ENCODE data around the gene ALLC. TPM values are rescaled to one million over a fixed set of nuclear protein-coding genes. Genes with fewer than 3 reads are reported as not detected.
"Not testable (repeated sequence)": the region's sequence is repeated elsewhere in the genome, so short reads cannot be mapped to it uniquely, and the experiment has no call there.

The ALLC gene
- total and polyA plus RNA-seq, 10 of the 15 experiments (the other 5 are each of a cell fraction or from before 2014, with no cell fraction given): 0.05 TPM; not detected in 9

- CTCF ChIA-PET: interaction anchor here (1.1 kb wide), 1 partner anchor 152 kb away, joined by 4 read pairs; no protein-coding TSS in a partner anchor
- H3K79me2 ChIP-seq (ENCODE audit: control insufficient read depth, insufficient read depth, low read length): no peaks in the 10 kb centered on the region
Measured at GRCh38 chr2:3613524-3613905, 44.5 kb upstream of the ALLC start.

GRCh38 chr2:3614743-3615142, 43.3 kb upstream of the ALLC start:
- H3K4me1 ChIP-seq (ENCODE audit: control insufficient read depth, insufficient read depth, low read length); CTCF ChIA-PET; H2AFZ ChIP-seq (ENCODE audit: control insufficient read depth, low read depth, low read length); H3K79me2 ChIP-seq (ENCODE audit: control insufficient read depth, insufficient read depth, low read length); H3K36me3 ChIP-seq (ENCODE audit: control insufficient read depth in 2 of 2, insufficient read depth in 2 of 2, low read length in 1 of 2); H4K20me1 ChIP-seq (ENCODE audit: control insufficient read depth, insufficient read depth); RAD21 ChIA-PET (ENCODE audit: unreplicated experiment); intact Hi-C loops (cut with micrococcal nuclease; ENCODE audit: unreplicated experiment); SMC1A ChIA-PET (ENCODE audit: uncharacterized antibody, unreplicated experiment); H3K9me3 ChIP-seq (replicated peaks; ENCODE audit: control insufficient read depth, insufficient read depth, low read length); H3K9ac ChIP-seq (ENCODE audit: control insufficient read depth, insufficient read depth, low read length); FAIRE-seq; H3K27me3 ChIP-seq (replicated peaks in 1 of 2; ENCODE audit: control insufficient read depth in 2 of 2, insufficient read depth in 2 of 2, low read length in 1 of 2); H3K4me3 ChIP-seq; BruUV-seq (replicated peaks); H3K27ac ChIP-seq (ENCODE audit: control insufficient read depth, insufficient read depth); H3K4me2 ChIP-seq (ENCODE audit: control insufficient read depth, insufficient read depth); DNase-seq (ENCODE audit: low read depth, low spot score); in situ Hi-C loops (cut with MboI); ATAC-seq: not testable (repeated sequence)
- WGBS (ENCODE audit: insufficient coverage, insufficient replicate concordance, low lambda C conversion rate, missing lambda C conversion rate): 8% methylated on average over 2 of the region's 2 CpGs
- POLR2A ChIA-PET: interaction anchor here (1.9 kb wide), 1 partner anchor 10 kb away, joined by 4 read pairs; no protein-coding TSS in a partner anchor

More at GRCh38 chr2:3613524-3613905, 44.5 kb upstream of the ALLC start:
- no peak overlapping the region for H3K4me3 ChIP-seq
- no peaks in the 10 kb centered on the region for H4K20me1 ChIP-seq (ENCODE audit: control insufficient read depth, insufficient read depth)
- no peak for TF ChIP-seq ZNF622 (IDR thresholded peaks at IDR 0.05)
- no peak for TF ChIP-seq FOXK2 (IDR thresholded peaks at IDR 0.05)
- ChIA-PET POLR2A (interaction anchor here (1.9 kb wide), 1 partner anchor 11 kb away, joined by 4 read pairs; no protein-coding TSS in a partner anchor), SMC1A (ENCODE audit: uncharacterized antibody, unreplicated experiment) (no interaction called here), RAD21 (ENCODE audit: unreplicated experiment) (no interaction called here)
- 96% methylated on average over 12 of the region's 12 CpGs for WGBS (ENCODE audit: insufficient coverage, insufficient replicate concordance, low lambda C conversion rate, missing lambda C conversion rate)
- ATAC-seq (no peak), FAIRE-seq (no peak), DNase-seq (ENCODE audit: low read depth, low spot score) (no peak)
- no peak overlapping the region for H2AFZ ChIP-seq (ENCODE audit: control insufficient read depth, low read depth, low read length)
- in situ Hi-C loops (cut with MboI): no loop called here
- H3K27me3 ChIP-seq (replicated peaks in 1 of 2; ENCODE audit: control insufficient read depth in 2 of 2, insufficient read depth in 2 of 2, low read length in 1 of 2): no peaks in the 10 kb centered on the region
- peaks cover 10% of the 10 kb centered on the region for H3K4me1 ChIP-seq (ENCODE audit: control insufficient read depth, insufficient read depth, low read length)
- H3K27ac ChIP-seq (ENCODE audit: control insufficient read depth, insufficient read depth): no peak overlapping the region
- intact Hi-C loops (cut with micrococcal nuclease; ENCODE audit: unreplicated experiment): no loop called here
- H3K9ac ChIP-seq (ENCODE audit: control insufficient read depth, insufficient read depth, low read length): no peak overlapping the region
- no peak overlapping the region for H3K4me2 ChIP-seq (ENCODE audit: control insufficient read depth, insufficient read depth)
- no peaks in the 10 kb centered on the region; the same call in 2 of the 3 replicates for H3K9me3 ChIP-seq (replicated peaks; ENCODE audit: control insufficient read depth, insufficient read depth, low read length)
- H3K36me3 ChIP-seq (ENCODE audit: control insufficient read depth in 2 of 2, insufficient read depth in 2 of 2, low read length in 1 of 2): no peaks in the 10 kb centered on the region
- BruUV-seq (replicated peaks): no TSS peak

GRCh38 chr2:3615541-3616200, 42.3 kb upstream of the ALLC start:
- CTCF ChIA-PET; H3K4me1 ChIP-seq (ENCODE audit: control insufficient read depth, insufficient read depth, low read length); H3K4me2 ChIP-seq (ENCODE audit: control insufficient read depth, insufficient read depth); H3K27me3 ChIP-seq (replicated peaks in 1 of 2; ENCODE audit: control insufficient read depth in 2 of 2, insufficient read depth in 2 of 2, low read length in 1 of 2); H3K79me2 ChIP-seq (ENCODE audit: control insufficient read depth, insufficient read depth, low read length); DNase-seq (ENCODE audit: low read depth, low spot score); POLR2A ChIA-PET; BruUV-seq (replicated peaks); ATAC-seq; FAIRE-seq; RAD21 ChIA-PET (ENCODE audit: unreplicated experiment); H3K36me3 ChIP-seq (ENCODE audit: control insufficient read depth in 2 of 2, insufficient read depth in 2 of 2, low read length in 1 of 2); intact Hi-C loops (cut with micrococcal nuclease; ENCODE audit: unreplicated experiment); in situ Hi-C loops (cut with MboI); H3K9ac ChIP-seq (ENCODE audit: control insufficient read depth, insufficient read depth, low read length); H2AFZ ChIP-seq (ENCODE audit: control insufficient read depth, low read depth, low read length); H4K20me1 ChIP-seq (ENCODE audit: control insufficient read depth, insufficient read depth); SMC1A ChIA-PET (ENCODE audit: uncharacterized antibody, unreplicated experiment); H3K9me3 ChIP-seq (replicated peaks; ENCODE audit: control insufficient read depth, insufficient read depth, low read length); H3K27ac ChIP-seq (ENCODE audit: control insufficient read depth, insufficient read depth); H3K4me3 ChIP-seq: not testable (repeated sequence)
- WGBS (ENCODE audit: insufficient coverage, insufficient replicate concordance, low lambda C conversion rate, missing lambda C conversion rate): 91% methylated on average over 14 of the region's 46 CpGs

Measured in GM12878 (cell line).